HG03442 (cell line): ENCODE results near the gene USP37.

Source experiments
- ATAC-seq: cut with Tn5 transposase; IDR thresholded peaks from one replicate; pipeline ENCODE4 v1.9.1; 2021; ENCODE audit warnings: mild to moderate bottlenecking, moderate library complexity; ENCODE audit not compliant: unreplicated experiment

The USP37 gene

GRCh38 chr2:218477247-218477646 is 90.9 kb downstream of the USP37 start:
- ATAC-seq, result no peak

- ATAC-seq, result no peak
Observed at GRCh38 chr2:218476676-218477075, 91.5 kb downstream of the USP37 start.

DNA sequence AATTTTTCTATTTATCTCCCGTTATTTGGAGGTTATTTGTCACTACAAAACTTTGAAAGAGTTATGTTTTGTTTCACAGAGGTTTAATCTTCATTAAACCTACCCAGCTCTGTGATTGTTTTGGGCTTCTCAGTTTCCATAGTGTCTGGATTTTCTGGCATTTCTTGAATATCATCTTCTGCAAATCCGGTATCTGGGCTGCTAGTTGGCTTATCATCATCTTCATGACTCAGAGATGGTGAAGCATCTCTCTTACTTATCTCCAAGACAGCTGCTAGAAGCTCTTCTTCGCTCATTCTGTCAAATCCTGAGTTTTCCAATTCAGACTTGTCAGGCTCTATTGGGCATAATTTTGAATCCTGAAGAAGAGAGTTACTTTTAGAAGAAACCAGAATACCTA is 93.6 kb downstream of the USP37 start:
- no peak for ATAC-seq

DNA sequence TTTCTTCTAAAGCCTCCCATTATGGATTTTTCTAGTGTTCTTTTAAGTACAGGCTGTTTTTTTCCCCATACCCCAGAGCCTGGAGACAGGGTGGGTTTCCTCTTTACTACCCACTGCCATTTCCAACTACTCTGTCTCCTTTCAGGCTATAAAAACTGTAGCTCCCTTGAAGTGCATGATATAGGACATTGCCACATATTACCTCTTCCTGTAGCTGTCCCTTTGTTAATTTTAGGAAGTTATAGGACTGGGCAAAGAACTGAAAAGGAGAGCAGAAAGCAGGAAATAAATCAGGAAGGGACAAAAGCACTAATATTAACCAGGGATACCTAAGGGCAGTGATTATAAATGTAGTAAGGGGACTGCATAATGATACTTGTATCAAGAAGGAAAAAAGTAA is 95.2 kb downstream of the USP37 start:
- no peak for ATAC-seq

GRCh38 chr2:218471982-218472381 is 96.2 kb downstream of the USP37 start:
- ATAC-seq, result no peak

GRCh38 chr2:218471036-218471435 is 97.1 kb downstream of the USP37 start:
- no peak for ATAC-seq

DNA sequence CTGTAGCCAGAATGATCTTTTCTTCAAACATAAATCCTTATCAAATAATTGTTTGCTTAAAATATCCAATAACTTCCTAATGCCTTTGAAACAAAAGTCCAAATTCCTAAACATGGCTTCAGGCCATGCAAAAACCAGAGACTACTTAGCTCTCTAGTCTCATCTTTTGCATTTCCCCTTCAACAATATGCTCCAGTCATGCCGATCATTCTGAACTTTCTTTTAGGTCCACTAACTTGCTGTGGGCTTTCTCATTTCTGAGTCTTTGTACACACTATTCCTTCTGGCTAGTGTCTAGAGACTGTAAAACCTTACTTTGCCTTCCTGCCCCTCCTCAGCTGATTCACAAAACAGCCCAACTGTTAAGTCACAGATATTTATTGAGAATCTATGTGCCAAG is 97.7 kb downstream of the USP37 start:
- no peak for ATAC-seq

- ATAC-seq, result no peak
Observed at GRCh38 chr2:218465987-218466633, 102.0 kb downstream of the USP37 start.

GRCh38 chr2:218458598-218458997 is 109.6 kb downstream of the USP37 start:
- ATAC-seq, result no peak

GRCh38 chr2:218456849-218457248 is 111.3 kb downstream of the USP37 start:
- ATAC-seq, result no peak

- ATAC-seq, result no peak
Observed at GRCh38 chr2:218452079-218452478, 116.1 kb downstream of the USP37 start.

- ATAC-seq, result no peak
Observed at GRCh38 chr2:218448934-218449333, 119.2 kb downstream of the USP37 start.

DNA sequence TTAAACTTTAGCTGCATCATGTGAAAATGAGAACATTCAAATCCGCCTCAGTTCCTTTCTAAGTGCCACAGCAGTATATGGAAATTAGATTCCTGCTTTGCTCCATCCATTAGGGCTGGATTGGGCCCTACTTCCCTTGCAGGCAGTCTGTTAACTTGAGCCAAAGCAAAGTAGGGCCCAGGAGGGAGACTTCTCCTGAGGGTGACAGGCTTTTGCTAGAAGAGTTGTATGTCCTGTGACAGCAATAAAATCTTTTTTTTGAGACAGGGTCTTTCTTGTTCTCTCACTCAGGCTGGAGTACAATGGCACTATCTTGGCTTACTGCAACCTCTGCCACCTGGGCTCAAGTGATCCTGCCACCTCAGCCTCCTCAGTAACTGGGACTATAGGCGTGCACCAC is 121.1 kb downstream of the USP37 start:
- ATAC-seq, result no peak

DNA sequence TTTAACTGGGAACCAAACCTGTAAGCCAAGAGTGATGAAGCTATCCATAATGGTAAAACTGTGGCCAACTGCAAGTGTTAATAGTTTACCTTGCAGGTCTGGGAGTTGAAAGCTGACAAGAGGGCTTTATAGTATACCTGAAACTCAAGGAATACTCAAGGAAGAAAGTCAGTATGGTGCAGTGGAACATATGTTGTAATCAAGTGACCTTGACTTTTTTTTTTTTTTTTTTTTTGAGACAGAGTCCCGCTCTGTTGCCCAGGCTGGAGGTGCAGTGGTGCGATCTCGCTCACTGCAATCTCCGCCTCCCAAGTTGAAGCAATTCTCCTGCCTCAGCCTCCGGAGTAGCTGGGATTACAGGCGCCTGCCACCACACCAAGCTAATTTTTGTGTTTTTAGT is 121.6 kb downstream of the USP37 start:
- no peak for ATAC-seq

- no peak for ATAC-seq
Observed at GRCh38 chr2:218445602-218446001, 122.5 kb downstream of the USP37 start.

DNA sequence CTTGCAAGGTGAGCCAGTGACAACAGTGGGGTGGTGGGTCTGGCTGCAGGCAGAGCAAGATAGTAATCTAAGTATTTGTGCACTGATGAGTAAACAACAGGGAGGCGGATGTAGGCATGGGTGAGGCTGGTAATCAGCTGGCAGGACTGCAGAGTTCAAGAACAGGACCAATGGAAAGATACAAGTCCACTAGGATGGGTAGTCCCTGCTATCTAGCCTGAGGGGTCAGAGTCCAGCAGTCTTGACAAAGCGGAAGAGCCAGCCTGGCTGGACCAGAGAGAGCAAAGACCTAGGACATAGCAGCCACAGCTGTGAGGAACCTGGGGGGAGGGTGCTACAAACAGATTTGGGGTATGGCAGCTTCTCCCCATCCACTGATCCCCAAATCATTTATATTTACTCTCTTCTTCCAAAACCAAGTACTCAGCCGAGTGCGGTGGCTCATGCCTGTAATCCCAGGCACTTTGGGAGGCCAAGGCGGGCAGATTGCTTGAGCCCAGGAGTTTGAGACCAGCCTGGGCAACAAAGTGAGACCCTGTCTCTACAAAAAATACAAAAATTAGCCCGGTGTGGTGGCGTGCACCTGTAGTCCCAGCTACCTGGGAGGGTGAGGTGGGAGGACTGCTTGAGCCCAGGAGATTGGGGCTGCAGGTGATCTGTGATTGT is 123.3 kb downstream of the USP37 start:
- no peak for ATAC-seq

DNA sequence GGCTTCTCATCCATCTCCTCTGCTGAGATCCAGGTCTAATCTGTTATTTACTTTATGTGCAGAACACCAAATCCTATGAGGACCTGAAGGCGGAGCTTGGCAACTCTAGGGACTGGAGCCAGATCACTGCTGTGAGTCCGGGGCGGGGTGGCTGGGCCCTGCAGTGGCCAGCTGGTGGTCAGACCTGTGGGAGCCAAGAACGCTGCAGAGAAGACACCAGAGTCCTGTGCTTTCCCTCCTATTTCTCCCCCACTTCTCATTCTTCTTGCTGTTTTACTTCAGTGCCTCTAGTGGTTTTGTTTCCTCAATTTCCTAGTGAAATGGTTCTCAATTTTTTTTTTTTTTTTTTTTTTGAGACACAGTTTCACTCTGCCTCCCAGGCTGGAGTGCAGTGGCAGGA is 129.6 kb downstream of the USP37 start:
- ATAC-seq, result no peak

- no peak for ATAC-seq
Observed at GRCh38 chr2:218437969-218438368, 130.2 kb downstream of the USP37 start.

GRCh38 chr2:218436992-218437391 is 131.2 kb downstream of the USP37 start:
- ATAC-seq, result no peak

DNA sequence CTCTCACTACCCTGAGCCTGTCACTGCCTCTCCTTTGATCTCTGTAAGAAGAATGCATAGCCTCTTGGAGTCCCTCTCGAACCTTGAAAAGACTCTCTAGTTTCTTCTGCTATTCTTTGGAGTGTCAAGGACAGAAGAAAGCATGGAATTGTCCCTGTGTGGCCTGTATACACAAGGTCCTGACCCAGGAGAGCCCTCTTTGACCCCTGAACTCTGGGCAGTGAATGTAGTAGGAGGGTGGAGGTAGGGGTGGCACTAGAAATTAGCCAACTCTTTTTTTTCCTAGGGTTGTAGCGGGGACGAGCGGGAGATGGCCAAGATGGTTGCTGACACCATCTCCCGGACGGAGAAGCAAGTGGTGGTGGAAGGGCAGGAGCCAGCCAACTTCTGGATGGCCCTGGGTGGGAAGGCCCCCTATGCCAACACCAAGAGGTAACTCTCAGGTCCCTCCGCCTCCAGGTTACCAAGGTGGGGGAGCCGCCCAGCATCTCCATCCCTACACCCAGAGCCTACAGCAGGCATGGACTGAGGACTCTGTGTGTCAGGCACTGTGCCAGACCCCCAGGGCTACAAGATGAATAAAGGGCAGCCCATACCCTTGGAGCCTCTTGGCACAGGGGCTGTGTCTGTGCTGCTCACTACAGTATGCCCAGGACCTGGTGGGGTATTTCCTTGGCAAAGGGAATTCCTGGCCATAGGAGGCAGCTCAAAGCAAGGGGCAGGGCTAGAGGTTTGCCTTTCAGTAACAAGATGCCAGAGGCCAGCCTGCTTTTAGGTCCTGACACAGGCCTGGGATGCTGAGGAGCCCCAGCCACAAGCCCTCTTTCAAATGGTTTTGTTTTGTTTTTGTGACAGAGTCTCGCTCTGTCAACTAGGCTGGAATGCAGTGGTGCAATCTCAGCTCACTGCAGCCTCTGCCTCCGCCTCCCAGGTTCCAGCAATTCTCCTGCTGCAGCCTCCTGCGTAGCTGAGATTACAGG is 132.9 kb downstream of the USP37 start:
- ATAC-seq, result no peak

GRCh38 chr2:218434456-218434855 is 133.7 kb downstream of the USP37 start:
- no peak for ATAC-seq
